HG02973 (cell line): ENCODE data around the gene RPS3.
"Not testable (repeated sequence)": the region's sequence is repeated elsewhere in the genome, so short reads cannot be mapped to it uniquely, and the experiment has no call there.

Experiments
- ATAC-seq: cut with Tn5 transposase; IDR thresholded peaks from one replicate; pipeline ENCODE4 v1.9.1; 2021; ENCODE audit warnings: moderate library complexity; ENCODE audit not compliant: unreplicated experiment

Gene RPS3

GRCh38 chr11:75413146-75413545, 13.8 kb downstream of the RPS3 start:
- not testable (repeated sequence) for ATAC-seq

- no peak for ATAC-seq
Observed at GRCh38 chr11:75413864-75414263, 14.5 kb downstream of the RPS3 start.

- no peak for ATAC-seq
Observed at GRCh38 chr11:75420224-75421034, 21.1 kb downstream of the RPS3 start.

GRCh38 chr11:75421035-75421602, 21.8 kb downstream of the RPS3 start:
- ATAC-seq: no peak

GRCh38 chr11:75421902-75422247, 22.6 kb downstream of the RPS3 start:
- ATAC-seq: no peak

- no peak for ATAC-seq
Observed at GRCh38 chr11:75422248-75423231, 23.2 kb downstream of the RPS3 start.

- ATAC-seq: no peak
Observed at GRCh38 chr11:75423721-75424120, 24.4 kb downstream of the RPS3 start.

GRCh38 chr11:75424396-75424795, 25.1 kb downstream of the RPS3 start:
- no peak for ATAC-seq

GRCh38 chr11:75425422-75425821, 26.1 kb downstream of the RPS3 start:
- no peak for ATAC-seq

GRCh38 chr11:75426720-75427086, 27.4 kb downstream of the RPS3 start:
- ATAC-seq: no peak

GRCh38 chr11:75427181-75427580, 27.9 kb downstream of the RPS3 start:
- ATAC-seq: no peak

GRCh38 chr11:75428281-75428724, 29.0 kb downstream of the RPS3 start:
- ATAC-seq: no peak

GRCh38 chr11:75428989-75429640, 29.8 kb downstream of the RPS3 start:
- no peak for ATAC-seq

GRCh38 chr11:75429641-75429901, 30.3 kb downstream of the RPS3 start:
- ATAC-seq: no peak

- ATAC-seq: no peak
Observed at GRCh38 chr11:75429902-75430713, 30.8 kb downstream of the RPS3 start.

GRCh38 chr11:75430714-75431532, 31.6 kb downstream of the RPS3 start:
- ATAC-seq: no peak

GRCh38 chr11:75431533-75432525, 32.5 kb downstream of the RPS3 start:
- no peak for ATAC-seq

GRCh38 chr11:75432911-75433321, 33.6 kb downstream of the RPS3 start, which contains the start of gene KLHL35:
Gene KLHL35 (minus strand): TSS chr11:75433203. CDS start chr11:75430629, 2,574 bp downstream.
- no peak for ATAC-seq
